Activated CD8-positive, alpha-beta memory T cell treated with anti-CD3 and anti-CD28 coated beads for 1 hour (primary cell): ENCODE data around the gene SH2D3A.

Source experiments
- DNase-seq, 2 donors: peaks; one replicate each; pipeline ENCODE4 v3.0.0-alpha.2; 2020; ENCODE audit warnings: low read depth in 1 of 2; ENCODE audit errors: extremely low read depth in 1 of 2

Gene SH2D3A

GRCh38 chr19:6723738-6724137 lies 43.5 kb downstream of the SH2D3A start:
- DNase-seq = no peak

GRCh38 chr19:6723108-6723618 lies 44.1 kb downstream of the SH2D3A start:
- no peak for DNase-seq

- no peak for DNase-seq
Measured at GRCh38 chr19:6721773-6722172, 45.5 kb downstream of the SH2D3A start.

GRCh38 chr19:6721138-6721474 lies 46.1 kb downstream of the SH2D3A start:
- no peak for DNase-seq

- DNase-seq = no peak
Measured at GRCh38 chr19:6720369-6721137, 46.7 kb downstream of the SH2D3A start, which contains the start of gene C3. Gene C3, minus strand, starts transcription at chr19:6720650. Its CDS starts 61 bp downstream, at chr19:6720589.

GRCh38 chr19:6719992-6720368 lies 47.3 kb downstream of the SH2D3A start:
- no peak for DNase-seq

GRCh38 chr19:6719540-6719861 lies 47.7 kb downstream of the SH2D3A start:
- no peak for DNase-seq

GRCh38 chr19:6718741-6719539 lies 48.3 kb downstream of the SH2D3A start:
- DNase-seq = no peak

- no peak for DNase-seq
Measured at GRCh38 chr19:6718111-6718740, 49.0 kb downstream of the SH2D3A start.

GRCh38 chr19:6717441-6717971 lies 49.7 kb downstream of the SH2D3A start:
- DNase-seq = no peak

GRCh38 chr19:6717036-6717435 lies 50.2 kb downstream of the SH2D3A start:
- DNase-seq = no peak

- no peak for DNase-seq
Measured at GRCh38 chr19:6716610-6716970, 50.6 kb downstream of the SH2D3A start.

GRCh38 chr19:6714749-6715555 lies 52.3 kb downstream of the SH2D3A start:
- no peak for DNase-seq

- DNase-seq = no peak
Measured at GRCh38 chr19:6713773-6714692, 53.2 kb downstream of the SH2D3A start.

GRCh38 chr19:6712692-6713670 lies 54.3 kb downstream of the SH2D3A start:
- DNase-seq = no peak

GRCh38 chr19:6712231-6712630 lies 55.0 kb downstream of the SH2D3A start:
- DNase-seq = no peak

GRCh38 chr19:6711605-6712004 lies 55.6 kb downstream of the SH2D3A start:
- DNase-seq = no peak

GRCh38 chr19:6711078-6711361 lies 56.2 kb downstream of the SH2D3A start:
- DNase-seq = no peak
